Stomach (tissue), 9 donors: ENCODE measurements around the gene GNA14. TPM values are rescaled to one million over a fixed set of nuclear protein-coding genes. Genes with fewer than 3 reads are reported as not detected.

Source experiments
- DNase-seq, 2 donors: peaks; one replicate each; pipeline versions ENCODE4 v3.0.0 to v3.0.0-alpha.2; 2013 to 2019
- H3K27ac ChIP-seq, 5 donors: fragments of 200-600 bp in 4 of 5; sonication (generic) in 4 of 5; one replicate each; pipeline ENCODE4 v1.5.1; 2013 to 2019; ENCODE audit warnings: mild to moderate bottlenecking in 1 of 5, moderate library complexity in 1 of 5
- H3K27me3 ChIP-seq, 3 donors: fragments of 200-600 bp; sonication (generic); one replicate each; pipeline ENCODE4 v1.5.1; 2017 to 2019; ENCODE audit warnings: mixed run types in 1 of 3
- H3K36me3 ChIP-seq, 4 donors: fragments of 200-600 bp; sonication (generic); 1 replicate in 3 of 4; 2 replicates in 1 of 4; pipeline ENCODE4 v1.5.1; 2016 to 2019
- H3K4me1 ChIP-seq, 4 donors: fragments of 200-600 bp; sonication (generic); one replicate each; pipeline ENCODE4 v1.5.1; 2016 to 2019
- H3K4me3 ChIP-seq, 4 donors: fragments of 200-600 bp; sonication (generic) in 3 of 4; one replicate each; pipeline ENCODE4 v1.5.1; 2016 to 2019; ENCODE audit warnings: mild to moderate bottlenecking in 1 of 4
- H3K9me3 ChIP-seq, 4 donors: fragments of 200-600 bp; sonication (generic); one replicate each; pipeline ENCODE4 v1.5.1; 2016 to 2019
- CTCF ChIP-seq, 7 experiments: fragments of 450-650 bp in 4 of 7; fragments of 200-600 bp in 3 of 7; sonication (generic) in 3 of 7; IDR thresholded peaks; one replicate each; pipeline ENCODE4 v1.5.1; 2016 to 2019; ENCODE audit warnings: antibody characterized with exemption in 7 of 7, control low read depth in 2 of 7, mild to moderate bottlenecking in 1 of 7
- EP300 ChIP-seq: sonication (generic); formaldehyde crosslinking; IDR thresholded peaks from one replicate; pipeline ENCODE4 v1.6.1; 2017; ENCODE audit warnings: antibody characterized with exemption
- POLR2A ChIP-seq, 4 donors: fragments of 450-650 bp; IDR thresholded peaks; one replicate each; pipeline ENCODE4 v1.6.1; 2016; ENCODE audit warnings: antibody characterized with exemption in 4 of 4, control low read depth in 2 of 4, mild to moderate bottlenecking in 1 of 4, moderate library complexity in 1 of 4
- POLR2AphosphoS5 ChIP-seq, 3 donors: sonication (generic); formaldehyde crosslinking; IDR thresholded peaks; one replicate each; pipeline ENCODE4 v1.6.1; 2016; ENCODE audit warnings: antibody characterized with exemption in 3 of 3
- WGBS, 5 donors: extraction: QIAGEN DNeasy Blood & Tissue Kit in 3 of 5; methylation state at CpG; one replicate each; pipeline versions ENCODE4 v1.1.5 to v1.1.7; 2013 to 2018; 5-methylcytosine and 5-hydroxymethylcytosine counted together
- intact Hi-C: fragments of 100-400 bp; cut with DNase I; formaldehyde crosslinking; loops from one replicate; pipeline ENCODE4 v1.15.1; 2023; ENCODE audit warnings: low total_unique reads
- polyA plus RNA-seq, 3 donors: library from polyadenylated mRNA; stranded (reverse); fragments of 200-250 nt; gene quantifications; one replicate each; pipeline ENCODE4 v1.2.3, GENCODE V29; 2013
- total RNA-seq, 5 donors: library from RNA; depleted of rRNA; stranded (reverse); fragments of >200 nt; gene quantifications; one replicate each; pipeline versions ENCODE4 v1.1.0 to v1.2.3, GENCODE V29; 2014 to 2016
- donor health status: healthy with polysubstance abuse.
- donor health status: Bipolar disorder and iron deficiency.
- donor health status: healthy.

The GNA14 gene
- total and polyA plus RNA-seq, 8 donors: 0.46 to 12.5 (median 1.3) TPM; not detected in 1

- TF ChIP-seq POLR2A (IDR thresholded peaks at IDR 0.05) (no peak), POLR2AphosphoS5 (IDR thresholded peaks at IDR 0.05) (no peak), CTCF (IDR thresholded peaks at IDR 0.05) (no peak), EP300 (no peak)
- no peak overlapping the region for H3K4me3 ChIP-seq
- WGBS, 5 donors: 73 to 78% (median 75%) methylated on average over 2 of the region's 2 CpGs
- H3K36me3 ChIP-seq: no peaks in the 10 kb centered on the region
- H3K9me3 ChIP-seq: no peaks in the 10 kb centered on the region
- H3K4me1 ChIP-seq: no peaks in the 10 kb centered on the region
- intact Hi-C loops: no loop called here
- DNase-seq: no peak
- H3K27ac ChIP-seq: no peak overlapping the region
- no peaks in the 10 kb centered on the region for H3K27me3 ChIP-seq
Observed at GRCh38 chr9:77561331-77562018, 86.6 kb downstream of the GNA14 start.

- no peak for DNase-seq
- Histone ChIP-seq H3K27ac (no peak overlapping the region), H3K4me3 (no peak overlapping the region), H3K4me1 (peaks cover 0 to 13% (median 0%) of the 10 kb centered on the region in 4 donors), H3K36me3 (no peaks in the 10 kb centered on the region), H3K27me3 (no peaks in the 10 kb centered on the region), H3K9me3 (no peaks in the 10 kb centered on the region)
- intact Hi-C loops: no loop called here
- 61 to 87% (median 69%) methylated on average over 1 of the region's 1 CpG for WGBS, 5 donors
- no peak for TF ChIP-seq EP300
- TF ChIP-seq CTCF (IDR thresholded peaks at IDR 0.05): no peak
- no peak for TF ChIP-seq POLR2A (IDR thresholded peaks at IDR 0.05)
- TF ChIP-seq POLR2AphosphoS5 (IDR thresholded peaks at IDR 0.05): no peak
Observed at GRCh38 chr9:77556396-77556795, 91.7 kb downstream of the GNA14 start.

- no peaks in the 10 kb centered on the region for H3K9me3 ChIP-seq
- WGBS, 5 donors: 22 to 38% (median 34%) methylated on average over 2 of the region's 2 CpGs
- no peaks in the 10 kb centered on the region for H3K27me3 ChIP-seq
- TF ChIP-seq POLR2A (IDR thresholded peaks at IDR 0.05): no peak
- TF ChIP-seq POLR2AphosphoS5 (IDR thresholded peaks at IDR 0.05): no peak
- no peak for TF ChIP-seq CTCF (IDR thresholded peaks at IDR 0.05)
- TF ChIP-seq EP300: no peak
- H3K36me3 ChIP-seq: no peaks in the 10 kb centered on the region
- no peak overlapping the region for H3K4me3 ChIP-seq
- H3K4me1 ChIP-seq: peaks cover 0 to 13% (median 0%) of the 10 kb centered on the region in 4 donors
- DNase-seq: no peak
- no peak overlapping the region for H3K27ac ChIP-seq
- intact Hi-C loops: no loop called here
Observed at GRCh38 chr9:77554586-77555105, 93.5 kb downstream of the GNA14 start.

- WGBS, 5 donors: 79 to 90% (median 84%) methylated on average over 5 of the region's 5 CpGs
- Histone ChIP-seq H3K27ac (no peak overlapping the region), H3K9me3 (peaks cover 0 to 4% (median 2%) of the 10 kb centered on the region in 4 donors), H3K27me3 (no peaks in the 10 kb centered on the region), H3K36me3 (no peaks in the 10 kb centered on the region), H3K4me1 (no peaks in the 10 kb centered on the region), H3K4me3 (no peak overlapping the region)
- no peak for TF ChIP-seq EP300
- TF ChIP-seq POLR2A (IDR thresholded peaks at IDR 0.05): no peak
- no peak for TF ChIP-seq CTCF (IDR thresholded peaks at IDR 0.05)
- no peak for TF ChIP-seq POLR2AphosphoS5 (IDR thresholded peaks at IDR 0.05)
- intact Hi-C loops: no loop called here
- DNase-seq: no peak
Observed at GRCh38 chr9:77547106-77547730, 100.9 kb downstream of the GNA14 start.
